ENCODE data around the gene PLD2.
"Not testable (repeated sequence)": the region's sequence is repeated elsewhere in the genome, so short reads cannot be mapped to it uniquely, and the experiment has no call there.

Gene PLD2

GRCh38 chr17:4795168-4795567, 11.8 kb upstream of the PLD2 start:
- no peak for FAIRE-seq

DNA sequence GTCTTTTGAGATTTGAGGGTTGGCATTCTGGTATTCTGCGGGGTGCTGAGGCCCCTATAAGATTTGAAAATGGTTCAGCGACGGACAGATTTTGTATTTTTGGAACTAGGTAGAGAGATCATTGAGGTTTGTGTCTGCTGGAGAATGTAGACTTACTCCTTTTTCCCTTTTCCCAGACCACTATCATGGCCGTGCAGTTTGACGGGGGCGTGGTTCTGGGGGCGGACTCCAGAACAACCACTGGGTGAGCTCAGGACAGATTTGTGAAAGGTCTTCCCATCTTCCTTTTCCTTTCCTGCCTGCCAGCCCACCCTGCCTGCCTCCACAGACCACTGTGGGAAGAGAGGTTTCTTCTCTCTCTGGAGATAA, 10.4 kb upstream of the PLD2 start:
- peak; percentile 69 for FAIRE-seq

- no peak for FAIRE-seq
These were observed 6.3 kb upstream of the PLD2 start for GRCh38 chr17:4800462-4801196.

DNA sequence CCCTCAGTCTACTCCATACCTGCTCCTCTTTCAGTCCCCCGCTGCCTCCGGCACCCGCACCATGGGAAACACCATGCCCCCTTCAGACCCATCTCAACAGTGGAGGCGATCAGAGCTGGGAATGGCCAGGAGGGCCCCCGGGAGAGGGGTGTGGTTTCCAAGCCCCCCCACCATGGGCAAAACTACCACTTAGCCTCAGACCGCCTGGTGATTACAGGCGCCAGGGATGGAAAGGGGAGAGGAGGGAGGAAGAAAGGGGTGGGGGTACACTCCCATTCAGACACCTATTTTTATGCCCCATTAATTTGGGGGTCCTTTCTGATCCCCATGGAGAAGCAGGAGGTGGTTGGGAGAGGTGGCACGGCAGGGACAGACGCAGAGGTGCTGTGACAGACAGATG, 4.7 kb upstream of the PLD2 start, which contains the start of gene C17orf114:
C17orf114 (minus strand) TSS at position 101 of the 400 bp plus-strand sequence.
- FAIRE-seq = no peak

GRCh38 chr17:4806456-4806776, 536 bp upstream of the PLD2 start:
- no peak for FAIRE-seq

GRCh38 chr17:4807605-4808377, 839 bp downstream of the PLD2 start:
- FAIRE-seq = no peak

GRCh38 chr17:4808378-4808767, 1.4 kb downstream of the PLD2 start:
- no peak for FAIRE-seq

- no peak for FAIRE-seq
These were observed 3.8 kb downstream of the PLD2 start for GRCh38 chr17:4810696-4811290.

- no peak for FAIRE-seq
These were observed 4.5 kb downstream of the PLD2 start for GRCh38 chr17:4811471-4811870.

- no peak for FAIRE-seq
These were observed 5.7 kb downstream of the PLD2 start for GRCh38 chr17:4812690-4813089.

- FAIRE-seq = no peak
These were observed 8.2 kb downstream of the PLD2 start for GRCh38 chr17:4815043-4815675.

GRCh38 chr17:4816826-4817225, 9.9 kb downstream of the PLD2 start:
- FAIRE-seq = no peak

GRCh38 chr17:4818276-4818675, 11.3 kb downstream of the PLD2 start:
- no peak for FAIRE-seq

GRCh38 chr17:4822835-4823234, 15.9 kb downstream of the PLD2 start:
- FAIRE-seq = no peak

DNA sequence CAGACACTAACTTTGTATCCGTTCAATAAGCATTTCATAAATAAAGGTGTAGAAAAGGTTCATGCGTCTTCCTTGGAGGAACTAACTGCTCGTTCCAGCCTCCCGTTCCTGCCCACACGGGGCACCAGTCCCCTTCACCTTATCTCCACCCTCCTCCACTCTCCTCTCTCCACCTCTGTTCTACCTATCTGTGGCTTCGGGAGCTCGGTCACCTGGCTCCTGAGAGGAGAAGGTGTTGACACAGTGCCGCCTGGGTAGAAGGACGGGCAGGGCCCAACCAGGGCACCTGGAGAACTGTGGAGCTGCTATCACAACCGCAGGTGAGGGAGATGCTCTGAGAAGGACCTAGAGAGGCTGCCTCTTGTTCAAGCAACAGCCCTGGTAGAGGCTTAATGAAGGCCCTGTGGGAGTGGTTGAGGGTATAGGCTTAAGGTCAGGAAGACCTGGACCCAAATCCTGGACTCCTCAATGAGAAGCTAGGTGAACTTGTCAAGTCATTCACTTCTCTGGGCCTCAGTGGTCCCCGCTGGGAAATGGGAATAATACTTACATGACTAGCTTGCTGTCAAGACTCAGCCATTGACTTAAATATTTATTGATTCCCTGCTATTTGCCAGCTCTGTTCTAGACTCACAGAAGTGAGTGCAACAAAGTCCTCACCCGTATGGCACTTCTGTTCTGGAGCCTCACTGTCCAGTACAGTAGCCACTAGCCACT, 16.6 kb downstream of the PLD2 start:
- FAIRE-seq = no peak

DNA sequence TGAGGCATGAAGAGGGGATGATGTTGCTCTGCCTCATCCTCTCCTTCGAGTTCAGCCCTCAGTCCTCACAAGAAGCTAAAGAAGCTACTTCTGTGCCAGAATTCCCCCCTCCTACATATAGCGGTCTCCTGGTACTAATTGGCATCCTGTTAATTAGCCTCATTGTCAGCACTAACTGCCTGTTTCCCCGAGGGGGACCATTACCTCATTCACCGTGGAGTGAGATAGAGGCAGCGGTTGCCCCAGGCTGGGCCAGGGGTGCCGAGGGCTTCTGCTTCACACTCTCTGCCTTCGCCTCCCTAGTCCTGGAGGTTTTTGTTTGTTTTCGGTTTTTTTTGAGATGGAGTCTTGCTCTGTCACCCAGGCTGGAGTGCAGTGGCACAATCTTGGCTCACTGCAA, 20.4 kb downstream of the PLD2 start:
- FAIRE-seq = no peak

- FAIRE-seq = not testable (repeated sequence)
These were observed 25.9 kb downstream of the PLD2 start for GRCh38 chr17:4832829-4833177.

DNA sequence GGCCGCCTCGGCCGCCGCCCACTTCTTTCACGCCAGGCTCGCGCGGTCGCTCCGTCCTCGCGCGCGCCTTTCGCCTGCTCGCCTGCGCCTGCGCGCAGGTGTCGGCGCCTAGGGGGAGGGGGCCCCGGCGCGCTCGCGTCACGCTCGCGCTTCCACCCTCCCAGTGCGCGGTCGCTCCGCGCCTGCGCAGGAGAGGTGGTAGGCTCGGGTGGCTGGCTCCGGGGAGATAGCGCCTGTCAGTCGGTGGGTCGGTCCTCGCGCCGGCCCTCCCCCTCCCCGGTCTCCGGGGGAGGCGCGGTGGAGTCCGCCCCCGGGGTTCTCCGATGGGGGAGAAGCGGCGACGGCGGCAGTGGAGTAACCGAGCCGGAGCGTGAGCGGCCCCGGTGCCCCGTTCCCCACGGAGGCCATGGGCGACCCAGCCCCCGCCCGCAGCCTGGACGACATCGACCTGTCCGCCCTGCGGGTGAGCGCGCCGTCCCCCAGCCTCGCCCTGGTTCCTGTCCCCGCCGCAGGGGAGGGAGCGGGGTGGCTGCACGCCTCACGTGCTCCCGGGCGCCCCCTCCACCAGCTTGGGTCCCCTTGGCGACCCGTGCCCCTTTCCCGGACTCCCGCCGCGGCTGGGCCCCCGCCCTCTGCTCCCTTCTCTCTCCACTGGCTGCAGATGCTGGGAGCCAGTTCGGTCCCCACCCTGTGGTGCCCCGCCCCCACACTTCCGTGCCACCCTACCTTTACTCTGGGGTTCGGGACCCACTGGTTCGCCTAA, 26.4 kb downstream of the PLD2 start, which contains the start of gene MINK1:
MINK1 (plus strand) TSS at position 163 of the 763 bp plus-strand sequence; CDS start at position 407, 244 bp downstream.
- FAIRE-seq = no peak

- no peak for FAIRE-seq
These were observed 27.2 kb downstream of the PLD2 start for GRCh38 chr17:4833941-4834680.

DNA sequence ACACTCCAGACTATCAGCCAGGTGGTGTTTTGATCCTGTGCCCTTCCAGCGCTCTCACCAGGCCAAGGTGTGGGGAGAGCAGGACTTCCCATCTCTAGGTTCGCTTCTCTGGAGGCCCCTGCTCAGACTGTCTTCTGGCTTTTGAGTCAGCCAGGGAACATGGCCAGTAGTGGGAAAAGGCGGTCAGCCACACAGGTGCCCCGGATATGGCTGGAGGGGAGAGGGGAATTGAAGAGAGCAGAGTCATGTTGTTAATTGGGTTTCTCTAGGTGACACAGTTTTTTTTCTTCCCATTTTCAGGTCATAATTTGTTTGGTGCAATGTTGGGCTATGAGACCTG, 27.7 kb downstream of the PLD2 start:
- FAIRE-seq = no peak

GRCh38 chr17:4836221-4836620, 29.3 kb downstream of the PLD2 start:
- no peak for FAIRE-seq
